Peyer's patch (tissue), 4 donors: Measurements from ENCODE around the gene GAS6. TPM values are rescaled to one million over a fixed set of nuclear protein-coding genes. Genes with fewer than 3 reads are reported as not detected.

Source experiments
- DNase-seq, 3 donors: peaks; one replicate each; pipeline ENCODE4 v3.0.0-alpha.2; 2017 to 2019
- H3K27ac ChIP-seq, 4 donors: fragments of 200-600 bp; sonication (generic); one replicate each; pipeline ENCODE4 v1.5.1; 2016 to 2019
- H3K27me3 ChIP-seq, 2 donors: fragments of 200-600 bp; sonication (generic); one replicate each; pipeline ENCODE4 v1.5.1; 2019
- H3K36me3 ChIP-seq, 3 donors: fragments of 200-600 bp; sonication (generic); one replicate each; pipeline ENCODE4 v1.5.1; 2016 to 2019
- H3K4me1 ChIP-seq, 4 donors: fragments of 200-600 bp; sonication (generic); one replicate each; pipeline ENCODE4 v1.5.1; 2016 to 2019
- H3K4me3 ChIP-seq, 4 donors: fragments of 200-600 bp; sonication (generic); 1 replicate in 3 of 4; 2 replicates in 1 of 4; pipeline ENCODE4 v1.5.1; 2016 to 2019; ENCODE audit warnings: mild to moderate bottlenecking in 1 of 4
- H3K9me3 ChIP-seq, 4 donors: fragments of 200-600 bp; sonication (generic); one replicate each; pipeline ENCODE4 v1.5.1; 2016 to 2019; ENCODE audit warnings: mild to moderate bottlenecking in 1 of 4
- CTCF ChIP-seq, 6 experiments: fragments of 450-650 bp in 4 of 6; fragments of 200-600 bp in 2 of 6; sonication (generic) in 1 of 6; IDR thresholded peaks; one replicate each; pipeline ENCODE4 v1.5.1; 2017 to 2019; ENCODE audit warnings: antibody characterized with exemption in 6 of 6, mild to moderate bottlenecking in 3 of 6, moderate library complexity in 1 of 6
- POLR2A ChIP-seq, 2 donors: fragments of 450-650 bp; IDR thresholded peaks; one replicate each; pipeline ENCODE4 v1.5.1; 2017; ENCODE audit warnings: antibody characterized with exemption in 2 of 2, mild to moderate bottlenecking in 2 of 2, moderate library complexity in 2 of 2
- total RNA-seq, 4 donors: library from RNA; depleted of rRNA; stranded (reverse); fragments of >200 nt; gene quantifications; one replicate each; pipeline ENCODE4 v1.1.0, GENCODE V29; 2016

Gene GAS6
- total RNA-seq, 4 donors from 2014 or later, result 132 to 226 (median 154) TPM

- no peaks in the 10 kb centered on the region for H3K4me1 ChIP-seq
- peaks cover 0 to 11% (median 1%) of the 10 kb centered on the region in 4 donors for H3K9me3 ChIP-seq
- H3K27ac ChIP-seq, result no peak overlapping the region
- H3K27me3 ChIP-seq, result no peaks in the 10 kb centered on the region
- DNase-seq, result no peak
- H3K4me3 ChIP-seq, result no peak overlapping the region
- TF ChIP-seq POLR2A (IDR thresholded peaks at IDR 0.05), result no peak
- TF ChIP-seq CTCF (IDR thresholded peaks at IDR 0.05), result no peak
- H3K36me3 ChIP-seq, result no peaks in the 10 kb centered on the region
Measured at GRCh38 chr13:113809934-113810333, 53.9 kb downstream of the GAS6 start.

DNA sequence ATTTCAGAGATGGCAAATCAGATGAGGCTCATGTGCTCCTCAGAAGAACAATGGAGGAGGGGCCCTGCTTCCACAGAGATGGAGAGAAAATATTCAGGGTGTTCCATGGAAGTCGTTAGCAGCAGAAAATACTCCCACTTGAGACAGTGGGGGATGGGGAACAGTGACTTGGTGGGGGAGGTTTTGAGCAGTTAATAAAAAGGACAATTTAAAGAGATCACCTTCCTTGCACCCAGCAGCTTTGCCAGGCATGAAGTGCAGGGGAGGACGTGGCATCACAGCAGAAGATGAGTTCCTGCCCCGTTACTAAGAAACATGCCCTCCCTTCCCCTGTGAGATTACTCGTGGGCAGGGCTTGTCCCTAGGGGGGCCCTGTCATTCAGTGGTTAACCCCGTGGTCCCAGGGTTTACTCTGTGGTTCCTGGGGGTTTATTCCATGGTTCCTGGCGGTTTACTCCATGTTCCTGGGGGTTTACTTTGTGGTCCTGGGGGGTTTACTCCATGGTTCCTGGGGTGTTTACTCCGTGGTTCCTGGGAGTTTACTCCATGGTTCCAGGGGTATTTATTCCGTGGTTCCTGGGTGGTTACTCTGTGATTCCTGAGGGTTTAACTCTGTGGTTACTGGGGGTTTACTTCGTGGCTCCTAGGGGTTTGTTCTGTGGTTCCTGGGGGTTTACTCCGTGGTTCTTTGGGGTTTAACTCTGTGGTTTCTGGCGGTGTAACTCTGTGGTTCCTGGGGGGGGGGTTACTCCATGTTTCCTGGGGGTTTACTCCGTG lies 55.6 kb downstream of the GAS6 start:
- no peak overlapping the region for H3K27ac ChIP-seq
- no peaks in the 10 kb centered on the region for H3K36me3 ChIP-seq
- H3K27me3 ChIP-seq, result no peaks in the 10 kb centered on the region
- TF ChIP-seq POLR2A (IDR thresholded peaks at IDR 0.05) (no peak), CTCF (IDR thresholded peaks at IDR 0.05) (no peak)
- no peak for DNase-seq
- no peaks in the 10 kb centered on the region for H3K4me1 ChIP-seq
- no peak overlapping the region for H3K4me3 ChIP-seq
- peaks cover 0 to 11% (median 1%) of the 10 kb centered on the region in 4 donors for H3K9me3 ChIP-seq

GRCh38 chr13:113806526-113806925 lies 57.4 kb downstream of the GAS6 start:
- no peaks in the 10 kb centered on the region for H3K36me3 ChIP-seq
- no peak for DNase-seq
- no peak overlapping the region for H3K27ac ChIP-seq
- H3K9me3 ChIP-seq, result peaks cover 0 to 11% (median 1%) of the 10 kb centered on the region in 4 donors
- peaks cover 0 to 6% (median 0%) of the 10 kb centered on the region in 4 donors for H3K4me1 ChIP-seq
- H3K4me3 ChIP-seq, result no peak overlapping the region
- TF ChIP-seq CTCF (IDR thresholded peaks at IDR 0.05), result no peak
- TF ChIP-seq POLR2A (IDR thresholded peaks at IDR 0.05), result no peak
- H3K27me3 ChIP-seq, result no peaks in the 10 kb centered on the region

GRCh38 chr13:113806104-113806471 lies 57.8 kb downstream of the GAS6 start:
- H3K36me3 ChIP-seq, result no peaks in the 10 kb centered on the region
- no peak for DNase-seq
- no peak for TF ChIP-seq CTCF (IDR thresholded peaks at IDR 0.05)
- TF ChIP-seq POLR2A (IDR thresholded peaks at IDR 0.05), result no peak
- no peaks in the 10 kb centered on the region for H3K27me3 ChIP-seq
- peaks cover 0 to 6% (median 0%) of the 10 kb centered on the region in 4 donors for H3K4me1 ChIP-seq
- H3K4me3 ChIP-seq, result no peak overlapping the region
- H3K27ac ChIP-seq, result no peak overlapping the region
- H3K9me3 ChIP-seq, result peaks cover 0 to 11% (median 1%) of the 10 kb centered on the region in 4 donors

DNA sequence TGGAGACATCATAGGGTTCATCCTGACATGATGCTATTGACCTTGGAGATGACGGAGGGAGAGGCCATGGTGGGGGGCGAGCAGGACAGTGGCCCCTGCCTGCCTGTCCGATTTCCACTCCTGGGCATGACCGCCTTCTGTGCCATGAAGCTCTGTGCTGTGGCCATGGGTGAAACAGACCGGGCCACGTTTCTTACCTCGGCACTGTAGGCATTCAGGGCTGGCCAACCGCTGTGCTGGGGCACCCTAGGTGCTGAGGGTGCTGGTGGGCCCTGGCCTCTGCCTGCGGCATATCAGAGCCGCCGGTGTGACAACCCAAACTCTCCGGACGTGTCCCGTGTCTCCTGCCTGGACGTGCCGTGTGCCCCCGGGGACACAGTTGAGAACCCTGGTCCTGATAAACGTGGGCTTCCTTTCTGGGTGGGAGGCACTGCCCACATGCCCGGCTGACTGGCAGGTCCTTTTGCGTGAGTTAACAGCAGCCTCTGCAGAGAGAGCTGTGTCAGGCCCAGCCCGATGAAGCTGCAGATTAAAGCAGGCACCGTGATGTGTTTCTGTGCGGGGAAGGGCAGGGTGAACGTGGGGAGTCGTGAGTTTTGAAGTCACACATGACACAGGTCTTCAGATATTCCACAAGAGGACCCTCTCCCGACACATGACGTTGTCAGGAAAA lies 58.3 kb downstream of the GAS6 start:
- TF ChIP-seq CTCF (IDR thresholded peaks at IDR 0.05) (no peak), POLR2A (IDR thresholded peaks at IDR 0.05) (no peak)
- DNase-seq, result no peak
- Histone ChIP-seq H3K4me3 (no peak overlapping the region), H3K36me3 (no peaks in the 10 kb centered on the region), H3K27ac (no peak overlapping the region), H3K9me3 (peaks cover 0 to 11% (median 1%) of the 10 kb centered on the region in 4 donors), H3K27me3 (no peaks in the 10 kb centered on the region), H3K4me1 (peaks cover 0 to 6% (median 0%) of the 10 kb centered on the region in 4 donors)
